G401.6 (cell line): ENCODE results near the gene FAM111B.

Experiments used
- FAIRE-seq: peaks from 2 replicates; lab custom pipeline; 2012; peaks lifted over from hg19 to GRCh38; lab: Jason Lieb, UNC

Gene FAM111B

DNA sequence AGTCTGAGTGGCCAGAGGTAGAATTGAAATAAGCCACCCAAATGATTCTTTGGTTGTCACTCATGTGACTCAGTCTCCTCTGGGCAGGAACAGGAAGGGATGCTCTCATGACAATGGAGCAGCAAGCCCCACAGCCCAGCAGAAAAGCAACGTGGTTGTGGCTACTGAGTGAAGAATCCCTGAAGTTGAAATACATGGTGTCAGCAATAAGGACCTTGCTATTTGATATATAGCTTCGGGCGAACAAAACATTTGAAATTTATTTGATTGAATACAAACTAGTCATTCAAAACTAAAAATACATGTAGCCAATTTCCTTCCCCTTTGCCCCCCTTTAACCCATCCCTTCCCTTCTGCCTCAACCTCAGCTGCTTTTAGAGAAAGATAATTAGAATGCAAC is 50.4 kb downstream of the FAM111B start:
- FAIRE-seq = no peak

DNA sequence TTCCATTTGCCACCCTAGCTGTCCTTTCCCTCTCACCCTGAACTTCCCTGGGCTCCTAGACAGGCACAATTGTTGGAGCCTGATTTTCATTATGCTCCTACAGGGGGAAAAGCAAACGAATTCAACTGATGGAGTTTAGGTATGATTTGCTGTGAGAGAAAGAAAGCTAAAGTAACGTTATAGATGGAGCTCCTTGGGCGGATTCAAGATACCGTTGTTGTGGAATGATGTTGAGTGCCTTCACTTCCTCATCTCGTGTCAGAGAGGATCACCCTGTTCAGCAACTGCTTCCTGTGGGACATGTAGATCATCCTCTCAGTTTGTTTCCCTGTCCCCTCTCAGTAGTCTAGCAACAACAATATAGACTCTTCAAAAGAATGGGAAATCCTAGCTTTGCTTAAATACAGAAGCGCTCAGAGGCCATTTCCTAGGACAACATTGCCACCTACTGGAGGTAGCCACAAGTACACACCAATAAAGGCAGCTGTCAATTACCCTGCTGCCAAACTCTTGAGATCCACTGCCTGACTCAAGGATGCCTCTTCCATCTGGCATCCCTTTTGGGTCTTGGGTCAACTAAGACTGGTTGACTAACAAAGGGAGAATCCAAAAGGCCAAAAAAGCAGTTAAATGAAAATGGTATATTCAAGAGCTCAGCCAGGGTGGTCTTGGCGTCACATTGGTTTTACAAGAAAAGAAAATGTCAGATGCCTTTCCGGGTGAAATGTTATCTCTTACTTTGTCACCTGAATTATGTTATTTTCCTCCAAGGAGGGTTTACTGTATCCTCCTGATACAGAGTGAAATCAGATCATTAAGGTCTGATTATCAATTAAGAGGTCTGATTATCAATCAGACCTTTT is 51.4 kb downstream of the FAM111B start:
- peak; percentile 27 for FAIRE-seq

DNA sequence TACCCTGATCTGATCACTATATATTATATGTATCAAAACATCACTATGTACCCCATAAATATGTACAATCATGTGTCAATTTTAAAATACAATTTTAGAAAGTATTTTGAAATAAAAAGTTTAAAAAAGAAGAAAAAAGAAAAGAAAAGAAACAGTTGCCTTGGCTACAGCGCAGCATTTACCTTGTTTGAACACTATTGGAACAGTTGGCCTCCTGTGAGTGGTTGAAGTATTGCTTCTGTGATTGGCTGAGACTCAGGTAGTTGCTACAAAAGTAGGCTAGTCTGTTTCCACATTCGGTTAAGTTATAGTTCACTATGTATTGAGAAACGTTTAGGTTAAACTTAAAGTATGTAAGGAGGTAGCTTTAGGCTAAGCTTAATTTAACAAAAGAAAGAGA is 57.0 kb downstream of the FAM111B start:
- no peak for FAIRE-seq

DNA sequence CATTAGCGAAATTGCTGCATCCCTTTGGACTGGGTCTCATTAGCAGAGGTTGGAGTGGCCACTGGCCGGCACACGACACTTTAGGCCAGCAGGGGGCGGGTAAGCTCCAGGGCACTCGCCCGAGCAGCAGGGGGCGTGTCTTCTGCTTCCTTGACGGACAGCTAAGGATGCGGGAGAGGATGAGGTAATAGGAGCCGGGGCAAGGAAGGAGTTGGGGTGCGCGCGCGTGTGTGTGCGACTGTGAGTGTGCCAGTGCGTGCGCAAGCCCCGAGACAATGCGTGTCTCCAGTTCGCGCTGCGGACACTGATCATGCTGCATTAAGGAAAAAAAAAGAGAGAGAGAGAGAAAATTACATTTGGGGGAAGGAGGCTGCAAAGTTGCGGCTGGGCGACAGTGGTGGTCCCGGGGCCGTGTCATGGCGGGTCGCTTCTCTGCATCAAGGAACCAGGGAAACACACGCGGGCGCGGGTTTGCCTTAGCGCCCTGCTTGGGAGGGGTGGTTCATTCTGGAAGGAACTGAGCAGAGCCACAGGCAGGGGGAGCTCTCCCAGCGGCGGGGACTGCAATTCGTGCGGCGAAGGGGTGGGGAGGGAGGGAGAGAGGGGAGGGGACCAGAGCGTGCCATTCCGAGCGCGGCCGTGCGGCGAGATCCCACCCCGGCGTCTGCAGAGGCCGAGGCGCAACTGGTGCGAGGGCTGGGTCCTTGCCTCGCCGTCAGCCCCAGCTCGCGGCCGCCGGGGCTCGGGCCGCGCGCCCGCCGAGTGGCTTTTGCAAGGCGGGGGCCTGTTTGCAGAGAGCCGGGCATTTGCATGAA is 64.7 kb downstream of the FAM111B start, which contains the start of gene DTX4:
Gene DTX4 (plus strand): TSS at position 625 of the 815 bp plus-strand sequence. CDS start 464 bp downstream, outside the sequence.
- FAIRE-seq = no peak

DNA sequence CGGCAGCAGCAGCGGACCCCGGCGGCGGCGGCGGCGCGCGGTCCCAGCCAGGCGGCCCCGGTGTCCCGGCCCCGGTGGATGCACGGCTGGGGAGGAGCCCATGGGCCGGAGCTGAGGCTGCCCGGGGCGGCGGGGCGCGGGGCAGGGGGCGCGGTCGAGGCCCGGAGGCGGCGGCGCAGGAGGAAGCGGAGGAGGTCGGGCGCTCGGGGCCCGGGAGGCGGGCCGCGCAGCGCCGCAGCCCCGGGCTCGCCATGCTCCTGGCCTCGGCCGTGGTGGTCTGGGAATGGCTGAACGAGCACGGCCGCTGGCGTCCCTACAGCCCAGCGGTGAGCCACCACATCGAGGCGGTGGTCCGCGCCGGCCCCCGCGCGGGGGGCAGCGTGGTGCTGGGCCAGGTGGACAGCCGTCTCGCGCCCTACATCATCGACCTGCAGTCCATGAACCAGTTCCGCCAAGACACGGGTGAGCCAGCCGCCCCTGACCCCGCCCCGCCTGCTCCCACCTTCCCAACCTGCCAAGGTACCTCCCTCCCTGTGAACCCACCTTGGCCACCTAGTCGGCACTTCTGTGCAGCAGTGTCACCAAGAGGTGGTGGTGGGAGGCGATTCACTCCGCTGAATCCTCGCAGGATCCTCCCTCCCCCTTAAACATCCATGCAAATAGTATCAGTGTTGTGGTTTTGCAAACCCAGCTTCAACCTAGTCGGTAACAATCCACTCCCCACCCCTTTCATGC is 65.5 kb downstream of the FAM111B start:
- FAIRE-seq = no peak

DNA sequence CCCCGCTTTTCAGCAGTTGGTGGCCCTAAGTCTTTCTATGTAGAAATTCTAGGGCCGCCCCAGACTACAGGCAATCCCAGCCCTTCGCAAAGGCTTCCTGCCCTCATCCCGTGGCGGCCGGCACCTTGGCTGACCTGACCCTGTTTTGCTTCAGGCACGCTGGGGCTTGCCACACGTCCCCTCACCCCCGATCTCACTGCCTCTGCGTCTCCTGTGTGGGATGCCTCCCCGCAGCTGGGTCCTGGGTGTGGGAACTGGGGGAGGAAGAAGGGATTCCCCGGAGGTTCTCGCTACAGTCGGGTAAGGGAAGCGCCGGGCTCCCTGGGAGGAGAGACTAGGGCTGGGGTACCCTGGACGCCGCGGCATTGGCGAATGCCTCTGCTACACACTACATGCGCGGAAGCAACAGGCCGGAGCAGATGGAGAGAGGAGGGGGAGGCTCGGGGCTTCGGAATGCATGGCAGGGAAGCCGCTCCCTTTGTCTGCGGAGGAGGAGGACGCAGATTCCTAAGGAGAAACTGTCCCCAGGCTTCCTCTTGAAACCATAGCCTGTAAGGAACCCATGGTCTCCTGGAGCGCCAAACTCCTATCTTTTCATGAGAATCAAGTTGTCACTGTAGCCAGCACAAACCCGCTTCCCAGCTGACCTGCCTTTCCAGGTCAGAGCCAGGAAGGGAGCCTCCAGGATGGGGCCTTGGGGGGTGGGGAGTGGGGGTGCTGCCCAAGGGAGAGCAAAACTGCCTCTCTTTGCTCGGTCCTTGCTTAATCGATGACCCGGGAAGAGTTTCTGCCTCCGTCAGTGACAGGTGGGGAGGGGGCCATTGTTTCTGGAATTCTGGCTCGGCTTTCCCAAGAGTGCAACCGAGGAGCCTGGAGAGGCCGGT is 66.3 kb downstream of the FAM111B start:
- FAIRE-seq = no peak

DNA sequence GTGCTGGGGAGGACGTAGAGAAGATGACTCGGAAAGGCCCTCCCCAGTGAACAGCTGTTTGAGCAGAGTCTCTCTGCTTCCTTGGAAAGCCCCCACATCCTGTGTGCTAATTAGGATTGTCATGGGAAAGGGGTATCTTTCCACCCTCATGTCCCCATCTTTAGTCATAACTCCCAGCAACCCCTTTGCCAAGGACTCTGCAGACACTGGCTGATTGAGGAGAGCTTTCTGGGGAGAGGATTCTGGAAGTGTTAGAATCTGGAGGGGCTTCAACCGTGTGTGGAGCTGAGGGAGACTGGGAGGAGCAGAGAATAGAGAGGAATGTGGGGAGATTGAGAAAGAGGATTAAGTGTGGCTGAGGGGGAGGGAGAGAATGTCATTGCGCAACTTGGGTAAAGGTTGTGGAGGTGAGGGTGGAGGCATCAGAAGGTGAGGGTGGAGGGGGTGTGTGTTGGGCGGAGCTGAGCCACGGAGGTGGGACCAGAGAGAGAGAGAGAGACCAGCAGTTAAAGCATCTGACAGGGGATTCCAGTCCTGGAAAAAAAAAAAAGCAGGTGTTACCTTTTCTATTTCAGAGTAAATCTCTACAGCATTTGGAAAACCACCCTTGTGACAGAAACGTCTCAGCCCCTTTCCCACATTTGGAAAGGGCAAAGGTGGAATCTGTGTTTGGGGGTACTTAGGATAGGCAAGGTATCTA is 67.1 kb downstream of the FAM111B start:
- FAIRE-seq = no peak

DNA sequence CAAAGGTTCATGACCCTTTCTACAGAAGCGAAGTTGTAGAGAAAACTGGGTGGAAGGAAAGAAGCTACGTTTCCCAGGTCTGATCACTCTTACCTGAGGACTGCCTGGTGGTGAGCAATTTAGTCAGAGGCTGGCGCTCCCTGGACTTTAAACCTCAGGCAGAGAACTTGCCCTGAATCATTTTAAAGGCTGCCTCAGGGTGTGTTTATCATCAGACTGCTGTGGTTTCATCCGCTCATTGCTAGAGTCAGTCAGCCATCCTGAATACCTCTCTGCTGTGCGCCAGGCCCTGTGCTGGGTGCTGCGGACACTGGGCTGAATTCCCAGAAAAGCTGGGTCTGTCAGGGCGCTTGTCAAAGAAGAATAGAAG is 67.6 kb downstream of the FAM111B start:
- no peak for FAIRE-seq

DNA sequence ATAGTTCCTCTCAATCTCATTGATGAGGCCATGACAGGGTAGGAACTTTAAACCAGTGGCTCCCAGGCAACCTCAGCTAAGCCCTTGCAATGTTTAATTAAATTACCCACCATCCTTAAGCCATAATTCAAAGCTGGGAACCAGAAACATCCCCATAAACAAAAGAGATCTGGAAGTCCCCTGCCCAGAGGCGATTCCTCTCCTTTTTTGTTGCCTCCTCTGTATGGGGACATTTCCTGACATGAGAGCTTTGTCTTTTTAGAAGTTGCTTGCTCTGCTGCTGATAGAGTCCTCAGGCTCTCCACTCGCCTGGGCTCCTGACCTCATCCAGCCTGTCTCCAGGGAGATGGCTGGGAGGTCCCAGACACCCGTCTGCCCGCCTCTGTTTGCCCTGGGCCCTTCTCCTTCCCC is 68.1 kb downstream of the FAM111B start:
- FAIRE-seq = no peak

DNA sequence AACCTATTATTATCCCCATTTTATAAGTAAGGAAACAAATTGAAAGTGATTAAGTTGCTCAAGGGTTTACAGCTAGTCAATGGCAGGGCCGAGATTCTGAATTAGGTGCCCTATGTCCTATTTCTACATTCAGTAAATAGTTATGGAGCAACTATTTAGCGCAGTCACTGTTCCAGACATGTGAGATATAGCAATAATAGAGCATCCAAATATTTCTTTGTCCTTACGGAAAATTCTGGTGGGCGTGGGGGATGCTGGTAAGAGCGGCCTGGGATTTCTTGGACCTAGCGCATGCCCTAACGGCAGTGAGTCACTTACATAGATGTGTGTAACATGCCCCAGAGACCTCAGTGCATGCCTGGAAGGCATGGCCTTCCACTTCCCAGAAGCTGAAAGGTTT is 69.3 kb downstream of the FAM111B start:
- no peak for FAIRE-seq
